GM21367 (cell line): Measurements from ENCODE around the gene REXO1.
"Not testable (repeated sequence)": the region's sequence is repeated elsewhere in the genome, so short reads cannot be mapped to it uniquely, and the experiment has no call there.

Source experiments
- ATAC-seq: cut with Tn5 transposase; IDR thresholded peaks from one replicate; pipeline ENCODE4 v1.9.1; 2021; ENCODE audit not compliant: unreplicated experiment

REXO1 gene

GRCh38 chr19:1848399-1849131, at the start of gene REXO1:
TSS of gene REXO1 (minus strand) at chr19:1848483. CDS start at chr19:1848358, 125 bp downstream.
- peak; percentile 53 for ATAC-seq

- no peak for ATAC-seq
These were observed 48.2 kb upstream of the REXO1 start for GRCh38 chr19:1896508-1896907.

- no peak for ATAC-seq
These were observed 45.5 kb upstream of the REXO1 start for GRCh38 chr19:1893791-1894190.

- ATAC-seq = no peak
These were observed 41.6 kb upstream of the REXO1 start for GRCh38 chr19:1889907-1890306.

GRCh38 chr19:1888385-1888784, 40.1 kb upstream of the REXO1 start:
- no peak for ATAC-seq

GRCh38 chr19:1886360-1886759, 38.1 kb upstream of the REXO1 start:
- not testable (repeated sequence) for ATAC-seq

- ATAC-seq = peak; percentile 54
These were observed 37.3 kb upstream of the REXO1 start, which contains the start of gene ABHD17A for GRCh38 chr19:1885398-1886119. TSS of gene ABHD17A (minus strand) at chr19:1885496. CDS start at chr19:1881566, 3,930 bp downstream.

GRCh38 chr19:1884719-1885334, 36.5 kb upstream of the REXO1 start:
- ATAC-seq = no peak

GRCh38 chr19:1884291-1884718, 36.0 kb upstream of the REXO1 start:
- ATAC-seq = no peak

GRCh38 chr19:1883784-1884183, 35.5 kb upstream of the REXO1 start:
- no peak for ATAC-seq

GRCh38 chr19:1882786-1883692, 34.8 kb upstream of the REXO1 start:
- ATAC-seq = no peak

GRCh38 chr19:1882089-1882785, 34.0 kb upstream of the REXO1 start:
- no peak for ATAC-seq

GRCh38 chr19:1881393-1882088, 33.3 kb upstream of the REXO1 start:
- not testable (repeated sequence) for ATAC-seq

- no peak for ATAC-seq
These were observed 32.5 kb upstream of the REXO1 start for GRCh38 chr19:1880611-1881392.

GRCh38 chr19:1879982-1880381, 31.7 kb upstream of the REXO1 start:
- ATAC-seq = not testable (repeated sequence)

- not testable (repeated sequence) for ATAC-seq
These were observed 30.3 kb upstream of the REXO1 start for GRCh38 chr19:1878583-1878982.

- not testable (repeated sequence) for ATAC-seq
These were observed 29.0 kb upstream of the REXO1 start for GRCh38 chr19:1877280-1877660.

GRCh38 chr19:1876496-1877279, 28.4 kb upstream of the REXO1 start:
- ATAC-seq = not testable (repeated sequence)
